GF-D8 (cell line): ENCODE measurements around the gene UAP1L1.
A peak's percentile ranks its signal among the peaks of the same experiment; 100 is the strongest.
"Not testable (repeated sequence)": the region's sequence is repeated elsewhere in the genome, so short reads cannot be mapped to it uniquely, and the experiment has no call there.

ENCODE experiments used
- DNase-seq: peaks from one replicate; lab custom pipeline; 2025; lab: John Stamatoyannopoulos, UW

The UAP1L1 gene

DNA sequence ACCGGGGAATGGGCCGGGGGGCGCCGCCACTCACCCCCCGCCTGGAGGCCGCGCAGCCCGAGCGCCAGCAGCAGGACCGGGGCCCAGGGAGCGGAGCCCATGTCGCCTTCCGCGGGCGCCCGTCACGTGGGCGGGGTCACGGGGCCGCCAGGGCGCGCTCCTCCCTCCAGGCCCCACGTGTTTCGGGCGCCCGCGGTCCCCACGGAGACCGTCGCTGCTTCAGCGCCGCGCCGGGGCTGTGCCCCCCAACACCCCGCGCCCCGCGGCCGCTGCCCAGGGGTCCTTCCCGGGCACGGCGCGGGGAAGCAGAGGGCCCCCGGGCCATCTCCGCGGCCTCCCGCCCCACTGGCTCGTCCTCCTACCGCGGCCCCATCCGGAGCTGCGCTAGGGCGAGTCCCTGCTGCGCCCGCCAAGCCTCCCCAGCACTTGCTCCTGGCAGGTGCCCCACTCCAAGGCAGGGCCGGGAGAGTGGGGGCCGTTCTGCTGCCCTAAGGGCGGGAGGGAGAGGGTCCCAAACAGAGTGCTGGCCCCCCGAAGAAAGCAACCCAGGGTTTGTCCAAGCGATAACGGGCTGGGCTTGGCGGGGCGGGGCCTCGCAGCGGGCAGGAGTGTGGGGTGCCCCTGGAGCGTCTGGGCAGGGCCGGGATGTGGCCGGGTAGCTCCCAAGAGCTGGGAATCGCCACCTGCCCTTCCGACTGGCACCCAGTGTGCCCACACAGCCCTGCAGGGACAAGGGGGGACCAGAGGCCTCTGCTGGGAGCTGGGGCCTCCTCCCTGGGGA is 37.5 kb downstream of the UAP1L1 start, which contains the start of gene DPP7:
Gene DPP7, minus strand, starts transcription at position 121 of the 781 bp plus-strand sequence. Its CDS starts 20 bp downstream, at position 101.
- DNase-seq, result no peak

DNA sequence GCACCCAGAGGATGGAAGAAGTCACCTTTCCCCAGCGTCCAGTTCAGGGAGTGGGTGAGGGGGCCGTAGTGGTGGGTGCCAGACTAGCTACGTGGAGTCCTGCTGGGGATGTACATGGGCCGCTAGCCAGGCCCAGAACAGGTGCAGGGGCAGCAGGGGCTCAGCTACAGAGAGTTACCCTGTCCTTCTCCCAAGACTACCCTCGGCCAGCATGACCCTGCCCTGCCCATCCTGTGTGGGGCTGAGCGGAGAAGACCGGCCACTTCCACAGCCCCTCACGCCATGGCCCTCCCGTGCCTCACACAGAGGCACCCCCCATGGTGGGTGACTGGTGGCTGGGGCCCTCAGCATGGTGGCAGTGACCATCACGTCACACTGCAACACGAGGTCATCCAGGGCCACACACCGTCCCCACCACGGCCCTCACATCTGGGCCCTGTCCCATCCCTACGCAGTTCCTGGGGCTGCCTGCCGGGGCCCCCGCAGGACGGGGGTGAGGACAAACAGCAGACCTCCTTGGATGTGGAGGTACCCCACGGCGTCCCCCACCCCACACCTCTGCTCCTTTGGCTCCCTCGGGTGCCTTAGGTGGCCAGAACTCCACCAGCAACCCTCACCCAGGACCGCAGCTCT is 38.2 kb downstream of the UAP1L1 start:
- no peak for DNase-seq

DNA sequence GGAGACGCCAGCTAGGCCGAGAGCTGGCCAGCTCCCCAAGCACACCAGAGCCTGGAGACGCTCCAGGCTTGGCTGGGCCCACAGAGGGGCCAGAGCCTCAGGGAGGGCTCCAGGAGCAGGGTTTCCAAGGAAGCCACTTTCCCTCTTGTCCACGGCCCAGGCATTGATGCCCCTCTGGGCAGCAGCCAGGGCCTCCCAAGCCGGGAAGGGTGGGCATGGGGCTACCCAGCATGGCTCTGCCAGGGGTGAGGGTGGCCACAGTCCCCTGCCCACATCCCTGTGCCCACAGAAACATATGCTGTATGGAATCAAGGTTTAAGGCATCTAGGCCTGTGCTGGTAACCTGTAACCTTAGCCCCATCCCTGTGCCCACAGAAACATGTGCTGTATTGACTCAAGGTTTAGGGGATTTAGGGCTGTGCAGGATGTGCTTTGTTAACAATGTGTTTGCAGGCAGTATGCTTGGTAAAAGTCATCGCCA is 38.8 kb downstream of the UAP1L1 start:
- DNase-seq, result no peak

DNA sequence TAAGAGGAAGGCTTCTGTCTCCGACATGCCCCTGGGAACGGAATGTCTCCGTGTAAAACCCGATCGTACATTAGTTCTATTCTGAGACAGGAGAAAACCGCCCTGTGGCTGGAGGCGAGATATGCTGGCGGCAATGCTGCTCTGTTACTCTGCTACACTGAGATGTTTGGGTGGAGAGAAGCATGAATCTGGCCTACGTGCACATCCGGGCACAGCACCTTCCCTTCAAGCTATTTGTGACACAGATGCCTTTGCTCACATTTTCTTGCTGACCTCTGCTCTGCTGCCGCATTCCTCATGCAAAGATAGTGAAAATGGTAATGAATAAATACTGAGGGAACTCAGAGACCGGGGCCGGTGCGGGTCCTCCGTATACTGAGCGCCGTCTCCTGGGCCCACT is 39.4 kb downstream of the UAP1L1 start:
- no peak for DNase-seq

DNA sequence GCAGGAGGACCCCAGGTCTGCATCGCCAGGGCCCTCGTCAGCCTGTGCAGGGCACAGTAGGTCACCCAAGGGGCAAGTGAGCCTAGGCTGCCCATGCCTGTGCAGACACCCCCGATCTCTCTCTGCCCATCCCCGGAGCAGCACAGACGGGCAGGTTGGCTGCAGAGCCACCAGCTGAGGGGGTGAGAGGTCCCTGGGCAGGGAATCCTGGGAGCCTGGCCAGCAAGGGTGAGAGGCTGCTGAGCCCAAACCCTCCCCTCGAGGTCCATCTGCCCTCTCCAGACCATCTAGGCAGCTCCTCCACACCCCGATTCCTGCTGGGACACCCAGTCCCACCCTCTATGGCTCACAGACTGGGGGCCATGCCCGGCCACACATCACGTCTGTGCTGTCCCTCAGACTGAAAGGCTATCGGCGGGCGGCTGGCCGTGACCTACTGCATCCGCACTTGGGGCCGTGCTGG is 40.0 kb downstream of the UAP1L1 start:
- no peak for DNase-seq

DNA sequence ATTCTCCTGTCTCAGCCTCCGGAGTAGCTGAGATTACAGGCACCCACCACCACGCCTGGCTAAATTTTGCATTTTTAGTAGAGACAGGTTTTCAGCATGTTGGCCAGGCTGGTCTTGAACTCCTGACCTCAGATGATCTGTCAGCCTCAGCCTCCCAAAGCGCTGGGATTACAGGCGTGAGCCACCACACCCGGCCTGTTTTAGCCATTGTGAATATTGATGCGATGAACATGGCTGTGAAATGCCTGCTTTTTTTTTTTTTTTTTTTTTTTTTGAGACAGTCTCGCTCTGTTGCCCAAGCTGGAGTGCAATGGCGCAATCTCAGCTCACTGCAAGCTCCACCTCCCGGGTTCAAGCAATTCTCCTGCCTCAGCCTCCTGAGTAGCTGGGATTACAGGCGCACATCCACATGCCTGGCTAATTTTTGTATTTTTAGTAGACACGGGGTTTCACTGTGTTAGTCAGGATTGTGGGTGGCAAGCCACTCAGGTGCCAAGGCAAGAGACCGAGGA is 40.8 kb downstream of the UAP1L1 start:
- not testable (repeated sequence) for DNase-seq

DNA sequence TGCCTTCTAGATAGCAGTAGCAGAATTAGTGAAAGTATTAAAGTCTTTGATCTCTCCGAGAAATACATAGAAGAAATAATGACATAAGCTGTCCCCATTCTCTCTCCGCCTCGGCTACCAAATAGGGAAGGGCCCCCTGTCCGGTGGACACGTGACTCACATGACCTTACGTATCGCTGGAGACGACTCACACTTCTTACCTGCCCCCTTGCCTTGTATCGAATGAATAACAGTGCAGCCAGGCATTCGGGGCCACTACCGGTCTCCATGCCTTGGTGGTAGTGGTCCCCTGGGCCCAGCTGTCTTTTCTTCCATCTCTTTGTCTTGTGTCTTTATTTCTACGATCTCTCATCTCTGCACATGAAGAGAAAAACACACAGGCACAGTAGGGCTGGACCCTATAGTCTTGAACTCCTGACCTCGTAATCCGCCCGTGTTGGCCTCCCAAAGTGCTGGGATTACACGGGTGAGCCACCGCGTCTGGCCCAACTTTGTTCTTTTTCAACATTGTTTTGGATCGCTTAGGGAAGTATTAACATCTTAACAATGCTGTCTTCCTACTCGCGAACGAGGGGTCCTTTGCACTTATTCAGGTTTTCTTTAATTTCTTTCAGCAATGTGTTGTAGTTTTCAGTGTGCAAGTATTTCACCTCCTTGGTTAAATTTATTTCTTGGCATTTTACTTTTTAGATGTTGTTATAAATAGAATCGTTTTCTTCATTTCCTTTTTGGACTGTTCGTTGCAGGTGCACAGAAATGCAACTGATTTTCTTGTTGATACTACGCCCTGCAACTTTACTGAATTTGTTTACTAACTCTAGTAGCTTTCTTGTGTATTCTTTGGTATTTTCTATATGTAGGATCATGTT is 44.8 kb downstream of the UAP1L1 start:
- DNase-seq, result not testable (repeated sequence)

DNA sequence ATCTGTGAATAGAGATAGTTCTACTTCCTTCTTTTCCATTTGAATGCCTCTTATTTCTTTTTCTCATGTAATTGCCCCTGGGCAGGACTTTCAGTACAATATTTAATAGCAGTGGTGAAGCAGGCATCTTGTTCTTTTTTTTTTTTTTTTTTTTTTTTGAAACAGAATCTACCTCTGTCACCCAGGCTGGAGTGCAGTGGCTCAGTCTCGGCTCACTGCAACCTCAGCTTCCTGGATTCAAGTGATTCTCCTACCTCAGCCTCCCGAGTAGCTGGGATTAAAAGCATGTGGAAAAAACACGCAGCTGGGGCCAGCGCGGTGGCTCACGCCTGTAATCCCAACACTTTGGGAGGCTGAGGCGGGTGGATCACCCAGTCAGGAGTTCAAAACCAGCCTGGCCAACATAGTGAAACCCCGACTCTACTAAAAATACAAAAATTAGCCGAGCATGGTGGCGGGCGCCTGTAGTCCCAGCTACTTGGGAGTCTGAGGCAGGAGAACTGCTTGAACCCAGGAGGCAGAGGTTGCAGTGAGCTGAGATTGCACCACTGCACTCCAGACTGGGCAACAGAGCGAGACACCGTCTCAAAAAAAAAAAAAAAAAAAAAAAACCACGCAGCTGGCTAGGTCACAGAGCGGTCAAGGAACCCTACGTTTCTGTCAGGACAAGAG is 45.6 kb downstream of the UAP1L1 start:
- DNase-seq, result not testable (repeated sequence)

DNA sequence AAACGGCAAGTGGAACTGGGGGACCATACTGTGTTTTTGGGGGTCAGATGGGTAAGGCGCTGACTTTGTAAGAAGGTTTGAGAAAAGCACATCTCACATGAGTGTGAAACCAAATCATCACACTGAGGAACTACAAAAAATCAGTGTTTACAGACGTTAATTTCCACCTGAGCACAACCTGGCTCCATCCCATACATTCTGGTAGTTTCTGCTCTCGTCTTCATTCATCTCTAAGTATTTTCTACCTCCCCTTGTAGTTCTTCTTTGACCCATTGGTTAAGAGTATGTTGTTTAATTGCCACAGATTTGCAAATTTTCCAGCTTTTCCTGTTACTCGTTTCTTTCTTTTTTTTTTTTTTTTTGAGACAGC is 46.1 kb downstream of the UAP1L1 start:
- DNase-seq, result no peak

DNA sequence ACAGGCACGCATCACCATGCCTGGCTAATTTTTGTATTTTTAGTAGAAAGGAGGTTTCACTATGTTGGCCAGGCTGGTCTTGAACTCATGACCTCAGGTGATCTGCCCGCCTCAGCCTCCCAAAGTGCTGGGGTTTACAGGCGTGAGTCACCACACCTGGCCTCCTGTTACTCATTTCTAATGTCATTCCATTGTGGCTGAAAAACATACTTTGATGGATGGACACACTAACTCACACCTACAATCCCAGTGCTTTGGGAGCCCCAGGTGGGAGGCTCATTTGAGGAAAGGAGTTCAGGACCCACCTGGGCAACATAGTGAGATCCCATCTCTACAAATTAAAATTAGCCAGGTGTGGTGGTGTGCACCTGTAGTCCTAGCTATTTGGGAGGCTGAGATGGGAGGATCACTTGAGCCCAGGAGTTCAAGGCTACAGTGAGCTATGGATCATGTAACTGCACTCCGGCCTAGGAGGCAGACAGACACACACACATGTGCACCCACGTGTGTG is 46.7 kb downstream of the UAP1L1 start:
- not testable (repeated sequence) for DNase-seq

DNA sequence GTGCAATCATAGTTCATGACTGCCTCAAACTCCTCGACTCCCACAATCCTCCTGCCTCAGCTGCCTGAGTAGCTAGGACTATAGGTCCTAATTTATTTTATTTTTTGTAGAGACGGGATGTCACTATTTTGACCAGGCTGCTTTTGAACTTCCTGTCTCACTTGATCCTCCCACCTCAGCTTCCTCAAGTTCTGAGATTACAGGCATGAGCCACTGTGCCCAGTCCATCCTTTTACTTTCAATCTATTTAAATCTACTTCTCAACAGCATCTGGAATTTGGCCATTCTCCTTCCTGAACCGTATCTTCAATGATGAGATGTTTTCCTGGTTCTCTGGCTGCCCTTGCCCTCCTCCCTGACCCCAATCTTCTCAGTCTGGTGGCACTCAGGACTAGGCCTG is 49.5 kb downstream of the UAP1L1 start:
- DNase-seq, result no peak

DNA sequence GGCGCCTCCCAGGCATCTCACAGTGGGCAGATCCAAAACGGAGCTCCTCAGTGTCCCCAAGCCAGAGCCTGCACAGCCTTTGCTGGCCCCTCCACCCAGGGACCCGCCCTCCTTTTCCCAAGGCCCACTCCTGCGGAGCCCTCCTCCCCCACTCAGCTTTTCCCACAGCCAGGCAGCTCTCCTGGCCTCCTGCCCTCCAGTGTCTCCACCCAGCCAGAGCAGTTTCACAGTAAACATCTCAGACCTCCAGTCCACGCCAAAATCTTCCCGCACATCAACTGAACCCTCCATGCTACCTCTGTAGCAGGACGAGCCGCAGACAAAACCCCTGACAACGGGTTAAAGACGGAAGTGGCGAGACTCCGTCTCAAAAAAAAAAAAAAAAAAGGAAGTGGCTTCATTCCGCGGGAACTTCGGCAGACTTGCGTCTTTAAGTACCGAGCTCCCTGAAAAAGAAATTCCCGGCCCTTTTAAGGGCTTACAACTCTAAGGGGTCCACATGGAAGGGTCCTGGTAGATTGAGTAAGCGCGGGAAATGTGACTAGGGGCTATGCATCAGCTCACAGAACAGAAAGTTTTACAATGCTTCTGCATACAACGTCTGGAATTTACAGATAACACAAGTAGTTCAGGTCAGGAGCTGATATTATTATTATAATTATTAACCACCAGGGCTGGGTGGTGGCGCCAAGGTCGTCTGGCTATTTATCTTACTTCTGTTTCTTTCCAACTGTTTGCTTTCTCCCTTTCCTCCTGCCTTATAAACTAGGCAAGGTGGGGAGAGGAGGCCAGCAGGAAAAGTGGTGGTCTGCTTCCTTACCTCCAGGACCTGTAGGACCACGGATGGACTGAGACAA is 50.2 kb downstream of the UAP1L1 start:
- peak; percentile 66 for DNase-seq

DNA sequence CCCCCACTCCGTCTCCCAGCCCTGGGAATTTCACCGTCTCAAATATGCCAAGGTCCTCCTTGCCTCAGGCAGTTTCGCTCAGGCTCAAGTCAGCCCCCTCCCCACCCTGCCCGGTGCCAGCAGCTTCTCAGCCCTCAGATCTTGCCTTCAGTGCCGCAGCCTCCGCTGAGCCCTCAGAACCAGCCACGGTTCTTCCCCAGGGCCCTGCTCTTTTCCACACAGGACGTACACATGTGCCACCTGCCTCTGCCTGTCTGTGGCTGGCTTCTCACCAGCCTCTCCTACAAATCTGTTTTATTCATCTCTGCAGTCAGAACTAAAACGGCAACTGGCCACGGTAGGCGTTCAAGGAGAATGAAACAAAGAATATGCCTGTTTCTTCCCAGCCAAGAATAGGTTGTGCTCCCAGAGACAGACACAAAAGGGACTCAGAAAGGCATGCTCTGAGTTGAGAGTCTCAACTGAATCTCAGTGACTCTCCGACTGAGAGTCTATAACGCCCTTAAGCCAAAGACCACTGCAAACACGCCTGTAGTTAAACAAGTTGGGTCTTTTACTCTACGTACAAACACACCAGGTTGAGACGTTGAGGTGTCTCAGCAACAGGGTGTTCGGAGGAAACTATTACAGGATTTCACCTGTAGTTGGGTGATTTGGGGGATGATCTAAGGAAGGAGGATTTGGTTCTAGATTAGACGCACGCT is 51.0 kb downstream of the UAP1L1 start:
- no peak for DNase-seq

DNA sequence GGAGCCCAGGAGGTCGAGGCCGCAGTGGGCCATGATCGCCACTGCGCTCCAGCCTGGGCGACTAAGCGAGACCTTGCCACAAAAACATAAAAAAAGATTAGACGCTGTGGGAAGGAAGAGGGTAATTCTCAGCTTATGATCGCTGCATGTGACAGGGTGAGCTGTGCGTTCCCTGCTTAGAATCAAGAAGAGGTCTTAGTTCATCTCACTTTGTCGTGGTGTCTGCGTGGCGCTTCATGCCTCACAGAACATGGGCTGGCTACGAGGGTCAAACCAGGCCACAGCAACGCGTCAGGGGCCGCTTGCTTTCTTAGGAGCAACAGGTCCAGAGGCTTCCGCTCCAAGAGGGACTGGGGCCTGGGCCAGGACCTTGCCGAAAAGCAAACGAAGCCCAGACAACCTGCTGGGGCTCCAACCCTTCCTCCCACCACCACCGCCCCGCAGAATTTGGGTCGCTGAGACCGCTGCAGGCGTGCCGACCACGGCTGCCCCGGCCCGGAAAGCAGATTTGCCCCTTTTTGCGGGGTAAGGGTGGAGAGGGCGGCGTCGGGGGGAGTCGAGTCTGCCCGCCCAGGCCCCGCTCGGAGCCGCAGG is 51.6 kb downstream of the UAP1L1 start:
- DNase-seq, result no peak

DNA sequence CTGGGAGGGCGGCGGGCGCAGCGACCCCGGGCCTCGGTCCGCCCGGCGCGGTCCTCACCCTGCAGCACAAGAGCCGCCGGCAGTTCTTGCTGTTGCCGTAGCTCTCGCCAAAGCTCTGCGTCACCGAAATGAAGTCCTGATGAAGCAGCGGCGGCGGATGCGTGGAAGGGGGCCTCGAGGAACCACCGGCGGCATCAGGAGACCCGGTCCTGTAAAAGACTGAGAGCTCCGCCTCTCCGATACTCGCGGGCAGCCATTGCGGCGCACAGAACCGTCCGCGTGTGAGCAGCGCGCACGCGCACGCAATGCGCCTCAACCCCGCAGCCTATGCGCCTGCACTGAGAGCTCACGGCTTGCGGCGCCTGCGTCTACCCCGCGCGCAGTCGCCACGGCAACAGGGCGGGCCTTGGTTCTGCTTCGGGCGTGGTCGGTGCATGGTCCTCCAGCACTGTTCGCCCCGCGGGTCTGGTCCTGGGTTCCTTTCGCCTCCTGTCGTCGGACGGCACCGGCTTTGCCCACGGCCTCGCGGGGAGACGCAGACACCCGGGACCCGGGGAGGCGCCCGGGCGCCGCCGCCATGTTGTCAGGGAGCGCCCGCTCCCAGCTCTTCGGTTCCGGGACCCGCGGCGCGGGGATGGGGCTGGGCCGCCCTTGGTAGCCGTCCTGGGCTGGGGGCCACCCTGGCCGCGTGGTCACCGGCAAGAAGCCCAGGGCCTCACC is 52.3 kb downstream of the UAP1L1 start:
- peak; percentile 82 for DNase-seq

DNA sequence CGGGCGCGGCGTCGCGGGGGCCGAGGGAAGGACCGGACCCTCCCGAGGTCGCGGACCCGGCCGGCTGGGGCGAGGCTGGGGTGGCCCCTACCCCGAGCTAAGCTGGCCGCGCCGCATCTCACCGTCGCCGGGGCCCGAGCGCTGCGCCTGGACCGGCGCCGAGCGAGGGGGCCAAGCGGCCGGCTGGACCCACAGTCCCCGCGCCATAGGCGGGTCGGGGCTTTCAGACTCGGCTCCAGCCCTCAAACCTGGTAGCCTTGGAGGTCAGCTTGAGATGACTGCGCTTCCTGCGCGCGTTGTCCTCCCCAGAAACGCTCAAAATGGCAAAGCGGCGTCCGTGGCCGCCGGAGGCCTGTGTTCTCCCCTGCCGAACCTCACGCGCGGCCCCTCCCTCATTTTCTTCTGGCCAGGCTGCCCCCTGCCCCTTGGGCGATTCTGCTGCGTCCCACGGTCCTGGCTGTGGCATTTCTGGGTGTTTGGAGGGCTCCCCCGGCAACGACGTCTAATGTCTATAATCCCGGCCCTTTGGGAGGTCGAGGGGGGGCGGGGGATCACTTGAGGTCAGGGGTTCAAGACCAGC is 52.9 kb downstream of the UAP1L1 start:
- DNase-seq, result no peak
